G401.6 (cell line): ENCODE measurements around the gene ADCY5.
"Not testable (repeated sequence)": the region's sequence is repeated elsewhere in the genome, so short reads cannot be mapped to it uniquely, and the experiment has no call there.

Source experiments
- FAIRE-seq: peaks from 2 replicates; lab custom pipeline; 2012; peaks lifted over from hg19 to GRCh38; lab: Jason Lieb, UNC

Gene ADCY5

GRCh38 chr3:123256256-123256655, 192.6 kb downstream of the ADCY5 start:
- FAIRE-seq: no peak

DNA sequence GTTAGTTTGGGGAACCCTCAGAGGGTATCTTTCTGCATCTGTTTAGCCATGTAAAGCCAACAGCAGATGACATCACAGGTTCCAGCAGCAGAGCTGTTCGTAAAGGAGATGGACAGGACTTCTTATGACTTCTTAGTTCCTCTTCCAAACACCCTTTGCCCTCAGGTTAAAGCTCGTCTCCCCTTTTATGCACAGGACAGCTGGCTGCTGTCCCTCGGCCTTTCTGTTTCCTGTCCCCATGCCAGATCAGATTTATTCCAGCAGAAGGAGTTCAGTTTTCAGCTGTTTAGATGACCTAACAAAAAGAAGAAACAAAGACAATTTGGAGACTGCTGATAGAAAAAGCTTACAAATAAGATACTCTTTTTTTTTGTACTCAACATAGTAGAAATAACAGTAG, 202.0 kb downstream of the ADCY5 start:
- FAIRE-seq: no peak

- FAIRE-seq: no peak
These were observed 204.8 kb downstream of the ADCY5 start for GRCh38 chr3:123244128-123244527.

GRCh38 chr3:123239756-123240155, 209.1 kb downstream of the ADCY5 start:
- no peak for FAIRE-seq

DNA sequence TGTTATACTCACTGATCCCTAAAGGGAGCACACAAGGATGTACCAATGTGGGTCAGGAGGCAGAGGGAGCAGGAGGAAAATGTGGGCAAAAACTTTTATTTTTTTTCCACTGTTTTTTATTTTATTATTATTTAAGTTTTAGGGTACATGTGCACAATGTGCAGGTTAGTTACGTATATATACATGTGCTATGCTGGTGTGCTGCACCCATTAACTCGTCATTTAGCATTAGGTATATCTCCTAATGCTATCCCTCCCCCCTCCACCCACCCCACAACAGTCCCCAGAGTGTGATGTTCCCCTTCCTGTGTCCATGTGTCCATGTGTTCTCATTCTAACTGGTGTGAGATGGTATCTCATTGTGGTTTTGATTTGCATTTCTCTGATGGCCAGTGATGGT, 209.7 kb downstream of the ADCY5 start:
- FAIRE-seq: not testable (repeated sequence)

DNA sequence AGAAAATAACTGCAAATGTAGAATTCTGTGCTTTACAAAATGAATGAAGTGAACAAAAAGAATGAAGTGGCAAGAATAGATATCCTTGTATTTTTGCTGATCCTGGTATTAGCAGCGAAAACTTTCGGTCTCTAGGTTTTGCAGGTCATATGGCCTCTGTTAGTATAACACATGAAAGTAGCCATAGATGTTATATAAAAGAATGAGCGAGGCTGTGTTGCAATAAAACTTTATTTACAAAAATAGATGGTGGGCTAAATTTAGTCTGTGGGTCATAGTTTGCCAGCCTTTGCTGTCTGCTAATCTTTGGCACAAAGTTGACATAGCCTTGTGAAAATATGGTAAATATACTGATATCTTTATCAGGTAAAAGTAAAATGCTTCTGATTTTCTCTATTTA, 212.0 kb downstream of the ADCY5 start:
- FAIRE-seq: no peak
